ENCODE measurements around the gene CACNB2. TPM values are rescaled to one million over a fixed set of nuclear protein-coding genes. Genes with fewer than 3 reads are reported as not detected.

Gene CACNB2
- total RNA-seq, 1 experiment from 2014 or later = 34.1 TPM

- ChIA-PET CTCF (no interaction called here), POLR2A (ENCODE audit: low non-redundant PET) (no interaction called here)
- Histone ChIP-seq H3K4me1 (ENCODE audit: insufficient read depth, low read length, poor library complexity, severe bottlenecking) (no peaks in the 10 kb centered on the region), H3K27me3 (replicated peaks; ENCODE audit: insufficient read depth, low read depth, low read length, poor library complexity) (no peaks in the 10 kb centered on the region), H3K27ac (ENCODE audit: low read depth, low read length, poor library complexity, severe bottlenecking) (no peak overlapping the region), H3K4me3 (ENCODE audit: low read depth, low read length, poor library complexity, severe bottlenecking) (no peak overlapping the region), H3K36me3 (ENCODE audit: insufficient read depth, low read length, poor library complexity, severe bottlenecking) (no peaks in the 10 kb centered on the region), H3K9me3 (ENCODE audit: low read depth, low read length, poor library complexity, severe bottlenecking) (no peaks in the 10 kb centered on the region)
- intact Hi-C loops (cut with micrococcal nuclease; ENCODE audit: unreplicated experiment) = no loop called here
- no TSS peak for BruUV-seq (replicated peaks)
- no peak for TF ChIP-seq CTCF (conservative IDR thresholded peaks at IDR 0.05; ENCODE audit: low read depth, low read length)
- TF ChIP-seq EZH2 (IDR thresholded peaks at IDR 0.05; ENCODE audit: borderline replicate concordance, low read depth, low read length, poor library complexity, severe bottlenecking) = no peak
- no peak for DNase-seq (ENCODE audit: low spot score)
Observed at GRCh38 chr10:18290651-18291313, 150.6 kb downstream of the CACNB2 start.

GRCh38 chr10:18293536-18294510, 153.6 kb downstream of the CACNB2 start:
- ChIA-PET CTCF (no interaction called here), POLR2A (ENCODE audit: low non-redundant PET) (no interaction called here)
- no peak for DNase-seq (ENCODE audit: low spot score)
- Histone ChIP-seq H3K4me1 (ENCODE audit: insufficient read depth, low read length, poor library complexity, severe bottlenecking) (no peaks in the 10 kb centered on the region), H3K27ac (ENCODE audit: low read depth, low read length, poor library complexity, severe bottlenecking) (no peak overlapping the region), H3K27me3 (replicated peaks; ENCODE audit: insufficient read depth, low read depth, low read length, poor library complexity) (no peaks in the 10 kb centered on the region), H3K36me3 (ENCODE audit: insufficient read depth, low read length, poor library complexity, severe bottlenecking) (no peaks in the 10 kb centered on the region), H3K4me3 (ENCODE audit: low read depth, low read length, poor library complexity, severe bottlenecking) (no peak overlapping the region), H3K9me3 (ENCODE audit: low read depth, low read length, poor library complexity, severe bottlenecking) (no peaks in the 10 kb centered on the region)
- no peak for TF ChIP-seq CTCF (conservative IDR thresholded peaks at IDR 0.05; ENCODE audit: low read depth, low read length)
- no peak for TF ChIP-seq EZH2 (IDR thresholded peaks at IDR 0.05; ENCODE audit: borderline replicate concordance, low read depth, low read length, poor library complexity, severe bottlenecking)
- BruUV-seq (replicated peaks) = no TSS peak
- intact Hi-C loops (cut with micrococcal nuclease; ENCODE audit: unreplicated experiment) = no loop called here

GRCh38 chr10:18294633-18295032, 154.4 kb downstream of the CACNB2 start:
- TF ChIP-seq CTCF (conservative IDR thresholded peaks at IDR 0.05; ENCODE audit: low read depth, low read length) (no peak), EZH2 (IDR thresholded peaks at IDR 0.05; ENCODE audit: borderline replicate concordance, low read depth, low read length, poor library complexity, severe bottlenecking) (no peak)
- POLR2A ChIA-PET (ENCODE audit: low non-redundant PET) = no interaction called here
- intact Hi-C loops (cut with micrococcal nuclease; ENCODE audit: unreplicated experiment) = no loop called here

More at GRCh38 chr10:18294633-18295032, 154.4 kb downstream of the CACNB2 start:
- Histone ChIP-seq H3K27me3 (replicated peaks; ENCODE audit: insufficient read depth, low read depth, low read length, poor library complexity) (no peaks in the 10 kb centered on the region), H3K4me3 (ENCODE audit: low read depth, low read length, poor library complexity, severe bottlenecking) (no peak overlapping the region), H3K4me1 (ENCODE audit: insufficient read depth, low read length, poor library complexity, severe bottlenecking) (no peaks in the 10 kb centered on the region), H3K27ac (ENCODE audit: low read depth, low read length, poor library complexity, severe bottlenecking) (no peak overlapping the region), H3K36me3 (ENCODE audit: insufficient read depth, low read length, poor library complexity, severe bottlenecking) (no peaks in the 10 kb centered on the region), H3K9me3 (ENCODE audit: low read depth, low read length, poor library complexity, severe bottlenecking) (no peaks in the 10 kb centered on the region)
- BruUV-seq (replicated peaks) = no TSS peak
- DNase-seq (ENCODE audit: low spot score) = peak; percentile 21
- CTCF ChIA-PET = no interaction called here
